Calu3 (cell line): ENCODE measurements around the gene AOAH. TPM values are rescaled to one million over a fixed set of nuclear protein-coding genes. Genes with fewer than 3 reads are reported as not detected.

Experiments used
- BruUV-seq: library from RNA; stranded (reverse); fragments of 400-500 nt; replicated peaks from 2 replicates; lab custom pipeline; 2021; lab: Mats Ljungman, UMichigan
- CTCF ChIA-PET: fragments of 300-600 bp; sonication (Branson Sonifier 250); formaldehyde crosslinking; loops from one replicate; lab custom pipeline; 2022; ENCODE audit warnings: antibody characterized with exemption; lab: Charles Lee
- DNase-seq: peaks from one replicate; pipeline ENCODE4 v3.0.0; 2022
- H3K27ac Mint-ChIP-seq: one replicate; pipeline ENCODE4 v1.8.0; 2022; ENCODE audit warnings: mixed read lengths; ENCODE audit not compliant: unreplicated experiment
- H3K27me3 Mint-ChIP-seq: one replicate; pipeline ENCODE4 v1.8.0; 2022; ENCODE audit warnings: mixed read lengths; ENCODE audit not compliant: unreplicated experiment
- H3K36me3 Mint-ChIP-seq: one replicate; pipeline ENCODE4 v1.8.0; 2022; ENCODE audit warnings: mild to moderate bottlenecking, moderate library complexity, mixed read lengths; ENCODE audit not compliant: insufficient read depth, unreplicated experiment
- H3K4me1 Mint-ChIP-seq: one replicate; pipeline ENCODE4 v1.8.0; 2022; ENCODE audit warnings: mild to moderate bottlenecking, low read depth, mixed read lengths; ENCODE audit not compliant: unreplicated experiment
- H3K4me3 Mint-ChIP-seq: one replicate; pipeline ENCODE4 v1.8.0; 2022; ENCODE audit warnings: mild to moderate bottlenecking, low read depth, moderate library complexity, mixed read lengths; ENCODE audit not compliant: unreplicated experiment
- H3K9me3 Mint-ChIP-seq: one replicate; pipeline ENCODE4 v1.8.0; 2022; ENCODE audit warnings: low read depth, mixed read lengths; ENCODE audit not compliant: unreplicated experiment
- intact Hi-C: fragments of 100-400 bp; cut with micrococcal nuclease; formaldehyde crosslinking; loops from one replicate; pipeline ENCODE4 v1.10.0; 2022; ENCODE audit not compliant: unreplicated experiment
- total RNA-seq: library from RNA; stranded (reverse); gene quantifications from 2 replicates; pipeline ENCODE4 v1.2.3, GENCODE V29; 2022
- TF ChIP-seq, protein P1 (sequence below): fragments of 200-600 bp; IDR thresholded peaks from one replicate; pipeline ENCODE4 v1.8.0; 2022; ENCODE audit warnings: antibody characterized with exemption; ENCODE audit not compliant: unreplicated experiment

AOAH gene
- total RNA-seq, 1 experiment from 2014 or later = not detected

DNA sequence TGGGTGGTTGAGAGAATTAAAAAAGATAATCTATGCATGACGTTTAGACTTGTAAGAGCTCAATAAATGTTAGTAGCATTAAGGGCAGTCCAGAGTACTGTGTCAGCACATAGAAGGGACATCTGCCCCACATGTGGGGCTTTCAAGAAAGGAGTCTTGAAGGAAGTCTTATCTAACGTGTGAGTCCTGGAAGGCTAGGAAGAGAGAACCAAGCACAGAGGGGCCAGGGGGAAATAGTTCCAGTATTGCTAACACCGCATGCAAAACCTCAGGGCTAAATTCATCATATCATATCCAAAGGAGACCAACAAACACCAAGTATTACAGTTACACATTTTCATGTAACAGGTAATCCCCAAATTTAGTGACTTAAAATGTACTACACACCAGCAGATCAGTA is 122.7 kb downstream of the AOAH start:
- intact Hi-C loops = loop anchor here (5.0 kb wide), 1 partner anchor 66 kb away; no protein-coding TSS in a partner anchor

DNA sequence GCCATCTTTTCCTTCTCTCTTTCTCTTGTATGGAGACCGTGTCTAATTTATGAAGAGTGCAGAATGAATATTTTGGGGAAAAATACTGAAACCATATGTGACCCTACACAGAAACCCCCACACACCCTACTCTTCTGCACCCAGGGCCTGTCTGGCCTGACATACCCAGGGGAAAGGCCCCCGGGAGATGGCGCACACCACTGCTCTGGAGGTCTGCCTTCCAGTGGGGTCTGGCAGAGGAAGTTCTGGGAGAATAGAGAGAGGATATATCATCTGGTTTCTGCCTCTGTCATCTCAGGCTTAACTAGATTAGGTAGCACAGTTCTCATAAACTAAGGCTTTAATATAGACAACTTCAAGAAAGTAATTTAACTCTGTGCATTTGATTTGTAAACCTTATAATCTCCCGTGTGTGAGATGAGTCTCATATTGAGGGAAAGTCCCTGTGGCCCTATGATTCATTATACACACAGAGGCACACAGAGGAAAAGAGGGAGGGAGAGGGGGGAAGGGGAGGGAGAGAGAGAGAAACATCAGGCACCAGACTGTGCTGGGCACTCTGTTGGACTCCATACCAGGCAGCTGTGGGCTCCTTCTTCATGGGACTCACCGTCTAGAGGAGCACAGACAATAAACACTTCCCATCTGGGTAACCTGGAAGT is 123.3 kb downstream of the AOAH start:
- DNase-seq = peak; percentile 54
- H3K27ac Mint-ChIP-seq = no peak overlapping the region
- H3K9me3 Mint-ChIP-seq = no peaks in the 10 kb centered on the region
- H3K4me1 Mint-ChIP-seq = peaks cover 39% of the 10 kb centered on the region
- H3K4me3 Mint-ChIP-seq = no peak overlapping the region
- intact Hi-C loops = loop anchor here (5.0 kb wide), 1 partner anchor 66 kb away; no protein-coding TSS in a partner anchor
- no TSS peak for BruUV-seq
- H3K27me3 Mint-ChIP-seq = peaks cover 1% of the 10 kb centered on the region
- no peaks in the 10 kb centered on the region for H3K36me3 Mint-ChIP-seq
- TF ChIP-seq, protein P1, sequence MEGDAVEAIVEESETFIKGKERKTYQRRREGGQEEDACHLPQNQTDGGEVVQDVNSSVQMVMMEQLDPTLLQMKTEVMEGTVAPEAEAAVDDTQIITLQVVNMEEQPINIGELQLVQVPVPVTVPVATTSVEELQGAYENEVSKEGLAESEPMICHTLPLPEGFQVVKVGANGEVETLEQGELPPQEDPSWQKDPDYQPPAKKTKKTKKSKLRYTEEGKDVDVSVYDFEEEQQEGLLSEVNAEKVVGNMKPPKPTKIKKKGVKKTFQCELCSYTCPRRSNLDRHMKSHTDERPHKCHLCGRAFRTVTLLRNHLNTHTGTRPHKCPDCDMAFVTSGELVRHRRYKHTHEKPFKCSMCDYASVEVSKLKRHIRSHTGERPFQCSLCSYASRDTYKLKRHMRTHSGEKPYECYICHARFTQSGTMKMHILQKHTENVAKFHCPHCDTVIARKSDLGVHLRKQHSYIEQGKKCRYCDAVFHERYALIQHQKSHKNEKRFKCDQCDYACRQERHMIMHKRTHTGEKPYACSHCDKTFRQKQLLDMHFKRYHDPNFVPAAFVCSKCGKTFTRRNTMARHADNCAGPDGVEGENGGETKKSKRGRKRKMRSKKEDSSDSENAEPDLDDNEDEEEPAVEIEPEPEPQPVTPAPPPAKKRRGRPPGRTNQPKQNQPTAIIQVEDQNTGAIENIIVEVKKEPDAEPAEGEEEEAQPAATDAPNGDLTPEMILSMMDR = no peak
- CTCF ChIA-PET = no interaction called here

More for the DNA sequence above, 122.7 kb downstream of the AOAH start:
- TF ChIP-seq, protein P1 = no peak
- no peak overlapping the region for H3K4me3 Mint-ChIP-seq
- no peak overlapping the region for H3K27ac Mint-ChIP-seq
- no peaks in the 10 kb centered on the region for H3K36me3 Mint-ChIP-seq
- no peak for DNase-seq
- peaks cover 7% of the 10 kb centered on the region for H3K27me3 Mint-ChIP-seq
- peaks cover 39% of the 10 kb centered on the region for H3K4me1 Mint-ChIP-seq
- no TSS peak for BruUV-seq
- CTCF ChIA-PET = interaction anchor here (0.7 kb wide), 1 partner anchor 233 kb away, joined by 3 read pairs; no protein-coding TSS in a partner anchor
- H3K9me3 Mint-ChIP-seq = no peaks in the 10 kb centered on the region

DNA sequence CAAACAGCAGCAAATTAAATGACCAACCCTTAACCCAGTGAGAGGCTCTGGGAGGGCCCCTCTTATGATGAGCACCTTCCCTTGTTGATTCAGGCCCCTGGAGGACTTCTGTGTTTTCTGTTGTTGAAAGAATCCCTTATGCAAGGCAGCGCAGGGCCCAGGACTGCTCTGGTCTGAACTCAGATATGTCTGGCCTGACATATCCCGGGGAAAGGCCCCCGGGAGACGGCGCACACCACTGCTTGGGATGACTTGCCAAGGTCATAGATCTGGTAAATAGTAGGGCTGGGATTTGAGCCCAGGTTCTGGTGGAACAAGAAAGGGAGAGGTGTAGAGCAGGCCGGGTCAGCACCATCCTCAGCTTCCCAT is 124.0 kb downstream of the AOAH start:
- Mint-ChIP-seq H3K4me1 (peaks cover 32% of the 10 kb centered on the region), H3K4me3 (no peak overlapping the region), H3K9me3 (no peaks in the 10 kb centered on the region), H3K27me3 (no peaks in the 10 kb centered on the region), H3K36me3 (no peaks in the 10 kb centered on the region), H3K27ac (no peak overlapping the region)
- TF ChIP-seq, protein P1 = no peak
- CTCF ChIA-PET = no interaction called here
- no TSS peak for BruUV-seq
- intact Hi-C loops = loop anchor here (5.0 kb wide), 1 partner anchor 67 kb away; no protein-coding TSS in a partner anchor
- no peak for DNase-seq

- H3K4me1 Mint-ChIP-seq = peaks cover 27% of the 10 kb centered on the region
- intact Hi-C loops = loop anchor here (5.0 kb wide), 1 partner anchor 68 kb away; no protein-coding TSS in a partner anchor
- no peaks in the 10 kb centered on the region for H3K27me3 Mint-ChIP-seq
- CTCF ChIA-PET = no interaction called here
- H3K4me3 Mint-ChIP-seq = no peak overlapping the region
- no peak overlapping the region for H3K27ac Mint-ChIP-seq
- no peaks in the 10 kb centered on the region for H3K9me3 Mint-ChIP-seq
- H3K36me3 Mint-ChIP-seq = no peaks in the 10 kb centered on the region
- TF ChIP-seq, protein P1 = no peak
- no peak for DNase-seq
- BruUV-seq = no TSS peak
Observed at GRCh38 chr7:36599645-36600313, 124.5 kb downstream of the AOAH start.
